ENCODE measurements around the gene PRKCE.
"Not testable (repeated sequence)": the region's sequence is repeated elsewhere in the genome, so short reads cannot be mapped to it uniquely, and the experiment has no call there.

PRKCE gene

DNA sequence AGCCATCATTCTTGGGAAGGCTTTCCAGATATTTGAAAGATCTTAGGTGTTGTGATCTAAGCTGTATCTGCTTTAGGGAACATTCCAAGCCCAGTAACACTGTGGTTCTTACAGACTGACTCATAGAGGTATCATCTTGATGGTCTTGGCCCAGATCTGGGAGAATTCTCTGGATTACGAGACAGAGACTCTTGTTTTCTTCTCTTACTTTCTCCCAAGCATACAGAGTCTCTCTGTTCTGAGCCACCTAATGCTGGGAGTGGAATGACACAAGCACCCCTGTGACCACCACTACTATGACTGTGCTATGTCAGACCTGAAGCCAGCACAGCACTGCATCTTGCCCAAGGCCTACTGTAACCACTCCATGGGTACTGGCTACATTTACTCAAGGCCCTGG is 564.7 kb downstream of the PRKCE start:
- no peak for DNase-seq
- no peaks in the 10 kb centered on the region for H3K4me1 ChIP-seq
- H3K4me3 ChIP-seq (ENCODE audit: low read depth, low read length), result no peak overlapping the region
- no peaks in the 10 kb centered on the region for H3K9me3 ChIP-seq
- no peaks in the 10 kb centered on the region for H3K36me3 ChIP-seq
- H3K27me3 ChIP-seq, result peaks cover 5% of the 10 kb centered on the region; the same call in 1 of the 2 replicates
- TF ChIP-seq, protein P1, sequence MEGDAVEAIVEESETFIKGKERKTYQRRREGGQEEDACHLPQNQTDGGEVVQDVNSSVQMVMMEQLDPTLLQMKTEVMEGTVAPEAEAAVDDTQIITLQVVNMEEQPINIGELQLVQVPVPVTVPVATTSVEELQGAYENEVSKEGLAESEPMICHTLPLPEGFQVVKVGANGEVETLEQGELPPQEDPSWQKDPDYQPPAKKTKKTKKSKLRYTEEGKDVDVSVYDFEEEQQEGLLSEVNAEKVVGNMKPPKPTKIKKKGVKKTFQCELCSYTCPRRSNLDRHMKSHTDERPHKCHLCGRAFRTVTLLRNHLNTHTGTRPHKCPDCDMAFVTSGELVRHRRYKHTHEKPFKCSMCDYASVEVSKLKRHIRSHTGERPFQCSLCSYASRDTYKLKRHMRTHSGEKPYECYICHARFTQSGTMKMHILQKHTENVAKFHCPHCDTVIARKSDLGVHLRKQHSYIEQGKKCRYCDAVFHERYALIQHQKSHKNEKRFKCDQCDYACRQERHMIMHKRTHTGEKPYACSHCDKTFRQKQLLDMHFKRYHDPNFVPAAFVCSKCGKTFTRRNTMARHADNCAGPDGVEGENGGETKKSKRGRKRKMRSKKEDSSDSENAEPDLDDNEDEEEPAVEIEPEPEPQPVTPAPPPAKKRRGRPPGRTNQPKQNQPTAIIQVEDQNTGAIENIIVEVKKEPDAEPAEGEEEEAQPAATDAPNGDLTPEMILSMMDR (IDR thresholded peaks at IDR 0.05; ENCODE audit: low read depth, low read length), result no peak

DNA sequence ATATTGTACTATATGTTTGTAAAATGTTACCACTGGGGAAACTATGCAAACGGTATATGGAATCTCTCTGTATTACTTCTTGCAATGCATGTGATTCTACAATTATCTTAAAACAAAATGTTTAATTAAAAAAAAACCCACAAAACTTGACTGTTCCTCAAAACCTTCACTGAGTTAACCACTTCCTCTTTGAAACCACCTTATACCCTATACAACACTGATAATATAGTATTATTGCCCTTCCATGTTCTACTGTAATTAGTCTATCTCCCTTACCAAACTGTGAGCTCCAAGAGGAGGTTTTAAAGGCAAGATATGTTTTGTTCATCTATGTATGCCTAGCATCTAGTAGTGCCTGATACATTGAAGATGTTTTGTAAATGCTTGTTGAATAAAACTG is 572.0 kb downstream of the PRKCE start:
- H3K9me3 ChIP-seq; H3K4me3 ChIP-seq (ENCODE audit: low read depth, low read length); H3K27me3 ChIP-seq; H3K4me1 ChIP-seq; DNase-seq; H3K36me3 ChIP-seq: not testable (repeated sequence)

DNA sequence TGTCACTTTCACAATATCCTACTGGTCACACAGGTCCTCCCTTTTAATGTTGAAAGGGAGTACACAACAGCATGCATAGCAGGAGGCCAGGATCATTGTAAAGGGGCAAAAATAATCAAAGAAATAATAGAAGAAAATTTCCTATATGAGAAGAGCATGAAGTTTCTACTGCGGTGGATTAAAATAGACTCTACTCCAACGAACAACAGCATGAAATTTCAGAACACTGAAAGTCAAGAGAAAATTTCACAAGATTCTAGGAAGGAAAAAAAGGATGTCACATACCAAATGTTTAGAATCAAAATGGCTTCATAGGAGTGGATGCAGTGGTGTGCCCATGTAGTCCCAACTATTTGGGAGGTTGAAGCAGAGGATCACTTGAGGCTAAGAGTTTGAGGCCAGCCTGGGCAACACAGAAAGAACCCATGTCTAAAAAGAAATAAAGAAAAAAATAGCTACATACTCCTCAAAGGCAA is 573.7 kb downstream of the PRKCE start:
- DNase-seq, result no peak
- no peaks in the 10 kb centered on the region for H3K4me1 ChIP-seq
- H3K9me3 ChIP-seq, result no peaks in the 10 kb centered on the region
- TF ChIP-seq, protein P1 (IDR thresholded peaks at IDR 0.05; ENCODE audit: low read depth, low read length), result no peak
- no peaks in the 10 kb centered on the region; the same call in 1 of the 2 replicates for H3K27me3 ChIP-seq
- H3K36me3 ChIP-seq, result no peaks in the 10 kb centered on the region
- no peak overlapping the region for H3K4me3 ChIP-seq (ENCODE audit: low read depth, low read length)

DNA sequence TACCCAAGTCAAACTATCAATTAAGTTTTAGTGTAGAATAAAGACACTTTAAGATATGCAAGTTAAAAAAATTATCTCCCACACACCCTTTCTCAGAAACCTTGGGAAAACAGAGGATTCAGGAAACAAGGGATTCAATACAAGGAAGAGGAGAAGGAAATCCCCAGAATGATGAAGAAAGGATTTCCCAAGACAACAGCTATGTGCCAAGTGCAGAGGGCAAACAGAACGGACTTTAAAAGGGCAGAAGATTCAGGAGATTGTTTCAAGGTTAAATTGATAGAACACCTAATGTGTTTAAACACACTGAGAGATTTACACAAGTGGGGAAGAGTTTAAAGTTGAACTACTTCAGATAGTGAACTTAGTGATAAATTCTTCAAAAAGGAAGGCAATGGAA is 574.3 kb downstream of the PRKCE start:
- no peaks in the 10 kb centered on the region for H3K36me3 ChIP-seq
- TF ChIP-seq, protein P1 (IDR thresholded peaks at IDR 0.05; ENCODE audit: low read depth, low read length), result no peak
- DNase-seq, result no peak
- no peaks in the 10 kb centered on the region for H3K4me1 ChIP-seq
- H3K9me3 ChIP-seq, result no peaks in the 10 kb centered on the region
- H3K4me3 ChIP-seq (ENCODE audit: low read depth, low read length), result no peak overlapping the region
- H3K27me3 ChIP-seq, result no peaks in the 10 kb centered on the region; the same call in 1 of the 2 replicates

DNA sequence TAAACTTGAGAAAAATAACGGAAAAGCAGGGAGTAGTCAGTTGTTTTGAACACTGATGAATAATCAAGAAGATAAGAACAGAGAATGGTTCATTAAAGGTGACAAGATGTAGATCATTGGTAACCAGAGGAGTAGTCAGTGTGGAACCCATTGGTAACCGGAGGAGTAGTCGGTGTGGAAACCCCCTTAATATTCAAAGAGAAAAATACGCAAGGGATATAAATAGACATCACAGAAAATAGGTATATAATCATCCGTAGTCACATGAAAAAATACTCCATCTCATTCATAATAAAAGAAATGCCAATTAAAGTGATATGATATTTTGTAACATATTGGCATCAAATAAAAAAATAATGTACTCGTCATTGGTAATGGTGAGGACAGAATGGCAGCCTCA is 575.1 kb downstream of the PRKCE start:
- Histone ChIP-seq H3K36me3 (no peaks in the 10 kb centered on the region), H3K4me1 (no peaks in the 10 kb centered on the region), H3K4me3 (ENCODE audit: low read depth, low read length) (no peak overlapping the region), H3K9me3 (no peaks in the 10 kb centered on the region), H3K27me3 (no peaks in the 10 kb centered on the region)
- TF ChIP-seq, protein P1 (IDR thresholded peaks at IDR 0.05; ENCODE audit: low read depth, low read length), result no peak
- no peak for DNase-seq

DNA sequence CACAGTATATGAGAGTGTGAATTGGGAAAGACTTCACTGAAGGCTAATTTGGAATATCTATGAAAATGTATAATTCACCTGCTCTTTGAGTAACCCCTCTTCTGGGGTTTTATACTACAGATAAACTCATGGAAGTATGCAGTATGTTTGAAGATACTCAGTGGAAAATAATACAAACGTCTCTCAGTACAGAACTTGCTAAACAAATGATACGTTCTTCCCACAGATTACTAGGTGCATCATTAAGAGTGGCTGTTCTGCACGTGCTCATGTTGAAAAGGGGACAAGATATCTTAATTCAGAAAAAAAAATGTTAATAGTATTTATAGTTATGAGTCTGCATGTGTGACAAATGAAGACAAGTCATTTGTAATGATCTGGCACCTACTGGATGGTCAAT is 575.5 kb downstream of the PRKCE start:
- TF ChIP-seq, protein P1 (IDR thresholded peaks at IDR 0.05; ENCODE audit: low read depth, low read length), result no peak
- no peaks in the 10 kb centered on the region for H3K36me3 ChIP-seq
- H3K27me3 ChIP-seq, result no peaks in the 10 kb centered on the region
- H3K4me1 ChIP-seq, result no peaks in the 10 kb centered on the region
- no peaks in the 10 kb centered on the region for H3K9me3 ChIP-seq
- DNase-seq, result no peak
- no peak overlapping the region for H3K4me3 ChIP-seq (ENCODE audit: low read depth, low read length)

Measured in BE2C (cell line).